Sigmoid colon (tissue), 7 donors: ENCODE results near the gene MGAT5. TPM values are rescaled to one million over a fixed set of nuclear protein-coding genes. Genes with fewer than 3 reads are reported as not detected.

ENCODE experiments used
- DNase-seq: peaks from one replicate; pipeline ENCODE4 v3.0.0-alpha.2; 2019
- H3K27ac ChIP-seq, 4 donors: fragments of 200-600 bp; sonication (generic); one replicate each; pipeline ENCODE4 v1.5.1; 2016 to 2019; ENCODE audit warnings: mild to moderate bottlenecking in 1 of 4
- H3K27me3 ChIP-seq, 3 donors: fragments of 200-600 bp; sonication (generic); one replicate each; pipeline ENCODE4 v1.5.1; 2019; ENCODE audit warnings: mild to moderate bottlenecking in 1 of 3
- H3K36me3 ChIP-seq, 4 donors: fragments of 200-600 bp; sonication (generic); one replicate each; pipeline ENCODE4 v1.5.1; 2016 to 2019
- H3K4me1 ChIP-seq, 4 donors: fragments of 200-600 bp; sonication (generic); one replicate each; pipeline ENCODE4 v1.5.1; 2017 to 2019
- H3K4me3 ChIP-seq, 4 donors: fragments of 200-600 bp; sonication (generic); one replicate each; pipeline ENCODE4 v1.5.1; 2017 to 2019; ENCODE audit warnings: mild to moderate bottlenecking in 2 of 4, moderate library complexity in 1 of 4
- H3K9me3 ChIP-seq, 4 donors: fragments of 200-600 bp in 3 of 4; sonication (generic) in 3 of 4; one replicate each; pipeline versions ENCODE4 v1.5.1 to v1.6.1; 2013 to 2019
- EP300 ChIP-seq, 4 donors: sonication (generic); formaldehyde crosslinking; IDR thresholded peaks; one replicate each; pipeline ENCODE4 v1.6.1; 2017; ENCODE audit warnings: antibody characterized with exemption in 4 of 4
- POLR2A ChIP-seq, 2 donors: fragments of 450-650 bp; IDR thresholded peaks; one replicate each; pipeline ENCODE4 v1.6.1; 2016; ENCODE audit warnings: antibody characterized with exemption in 2 of 2, mild to moderate bottlenecking in 2 of 2, moderate library complexity in 2 of 2
- POLR2AphosphoS5 ChIP-seq, 4 donors: sonication (generic); formaldehyde crosslinking; IDR thresholded peaks; one replicate each; pipeline ENCODE4 v1.6.1; 2017; ENCODE audit warnings: antibody characterized with exemption in 4 of 4
- WGBS, 2 donors: extraction: QIAGEN DNeasy Blood & Tissue Kit; methylation state at CpG; one replicate each; pipeline ENCODE4 v1.1.7; 2013; 5-methylcytosine and 5-hydroxymethylcytosine counted together
- intact Hi-C: fragments of 100-400 bp; cut with DNase I; formaldehyde crosslinking; loops from one replicate; pipeline ENCODE4 v1.15.1; 2023
- polyA plus RNA-seq, 3 donors: library from polyadenylated mRNA; stranded (reverse); fragments of 200-250 nt; gene quantifications; one replicate each; pipeline ENCODE4 v1.2.3, GENCODE V29; 2013
- small RNA-seq, 3 donors: library from RNA; depleted of rRNA; stranded (forward); fragments of <200 nt; gene quantifications; one replicate each; pipeline ENCODE3, GENCODE V24; 2016
- total RNA-seq, 4 donors: library from RNA; depleted of rRNA; stranded (reverse); fragments of >200 nt; gene quantifications; one replicate each; pipeline ENCODE4 v1.1.0, GENCODE V29; 2016
- TF ChIP-seq, protein P1 (sequence below), 4 experiments: fragments of 450-650 bp in 3 of 4; fragments of 200-600 bp in 1 of 4; IDR thresholded peaks; one replicate each; pipeline ENCODE4 v1.5.1; 2016 to 2019; ENCODE audit warnings: antibody characterized with exemption in 4 of 4, mild to moderate bottlenecking in 3 of 4, moderate library complexity in 2 of 4
- donor health status: healthy with polysubstance abuse.
- donor health status: Bipolar disorder and iron deficiency.
- donor health status: healthy.

The MGAT5 gene
- total and polyA plus RNA-seq, 7 donors: 3.0 to 42.4 (median 30.3) TPM

DNA sequence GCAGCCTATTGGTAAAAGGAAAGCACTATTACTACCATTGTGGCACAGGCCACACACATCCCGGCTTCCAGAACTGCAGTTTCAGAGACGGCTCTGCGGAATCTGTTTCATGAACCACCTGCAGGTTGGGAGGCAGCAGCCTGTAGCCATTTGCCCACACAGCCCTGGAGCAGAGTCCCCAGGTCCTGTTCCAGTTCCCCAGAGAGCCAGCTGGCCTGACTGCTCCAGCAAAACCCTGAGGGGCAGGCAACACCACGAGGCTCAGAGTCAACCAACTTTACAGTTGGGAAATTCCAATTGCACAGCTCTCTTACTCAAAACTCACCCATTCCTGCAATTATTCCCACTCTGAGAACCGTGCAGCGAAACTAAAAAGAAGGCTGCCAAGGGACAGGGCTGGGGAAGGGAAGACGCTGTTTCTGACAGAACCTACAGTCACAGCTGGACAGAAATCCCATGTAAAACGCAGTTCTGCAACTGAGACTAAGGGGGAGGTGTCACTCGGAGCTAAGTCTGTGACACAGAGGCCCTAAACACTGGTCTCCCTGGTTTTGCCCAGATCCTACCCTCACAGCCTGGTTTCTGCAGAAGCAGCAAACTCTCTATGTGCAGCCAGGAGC is 245.5 kb downstream of the MGAT5 start:
- 73 to 82% methylated on average over 9 of the region's 9 CpGs for WGBS, 2 donors
- TF ChIP-seq, protein P1, sequence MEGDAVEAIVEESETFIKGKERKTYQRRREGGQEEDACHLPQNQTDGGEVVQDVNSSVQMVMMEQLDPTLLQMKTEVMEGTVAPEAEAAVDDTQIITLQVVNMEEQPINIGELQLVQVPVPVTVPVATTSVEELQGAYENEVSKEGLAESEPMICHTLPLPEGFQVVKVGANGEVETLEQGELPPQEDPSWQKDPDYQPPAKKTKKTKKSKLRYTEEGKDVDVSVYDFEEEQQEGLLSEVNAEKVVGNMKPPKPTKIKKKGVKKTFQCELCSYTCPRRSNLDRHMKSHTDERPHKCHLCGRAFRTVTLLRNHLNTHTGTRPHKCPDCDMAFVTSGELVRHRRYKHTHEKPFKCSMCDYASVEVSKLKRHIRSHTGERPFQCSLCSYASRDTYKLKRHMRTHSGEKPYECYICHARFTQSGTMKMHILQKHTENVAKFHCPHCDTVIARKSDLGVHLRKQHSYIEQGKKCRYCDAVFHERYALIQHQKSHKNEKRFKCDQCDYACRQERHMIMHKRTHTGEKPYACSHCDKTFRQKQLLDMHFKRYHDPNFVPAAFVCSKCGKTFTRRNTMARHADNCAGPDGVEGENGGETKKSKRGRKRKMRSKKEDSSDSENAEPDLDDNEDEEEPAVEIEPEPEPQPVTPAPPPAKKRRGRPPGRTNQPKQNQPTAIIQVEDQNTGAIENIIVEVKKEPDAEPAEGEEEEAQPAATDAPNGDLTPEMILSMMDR (IDR thresholded peaks at IDR 0.05): no peak
- TF ChIP-seq EP300 (IDR thresholded peaks at IDR 0.05) (no peak), POLR2AphosphoS5 (IDR thresholded peaks at IDR 0.05) (no peak), POLR2A (IDR thresholded peaks at IDR 0.05) (no peak)
- no peaks in the 10 kb centered on the region for H3K36me3 ChIP-seq
- H3K27me3 ChIP-seq: no peaks in the 10 kb centered on the region
- no peak overlapping the region for H3K27ac ChIP-seq
- H3K9me3 ChIP-seq: no peaks in the 10 kb centered on the region
- H3K4me3 ChIP-seq: no peak overlapping the region
- no peaks in the 10 kb centered on the region for H3K4me1 ChIP-seq
- DNase-seq: no peak
- intact Hi-C loops: no loop called here

DNA sequence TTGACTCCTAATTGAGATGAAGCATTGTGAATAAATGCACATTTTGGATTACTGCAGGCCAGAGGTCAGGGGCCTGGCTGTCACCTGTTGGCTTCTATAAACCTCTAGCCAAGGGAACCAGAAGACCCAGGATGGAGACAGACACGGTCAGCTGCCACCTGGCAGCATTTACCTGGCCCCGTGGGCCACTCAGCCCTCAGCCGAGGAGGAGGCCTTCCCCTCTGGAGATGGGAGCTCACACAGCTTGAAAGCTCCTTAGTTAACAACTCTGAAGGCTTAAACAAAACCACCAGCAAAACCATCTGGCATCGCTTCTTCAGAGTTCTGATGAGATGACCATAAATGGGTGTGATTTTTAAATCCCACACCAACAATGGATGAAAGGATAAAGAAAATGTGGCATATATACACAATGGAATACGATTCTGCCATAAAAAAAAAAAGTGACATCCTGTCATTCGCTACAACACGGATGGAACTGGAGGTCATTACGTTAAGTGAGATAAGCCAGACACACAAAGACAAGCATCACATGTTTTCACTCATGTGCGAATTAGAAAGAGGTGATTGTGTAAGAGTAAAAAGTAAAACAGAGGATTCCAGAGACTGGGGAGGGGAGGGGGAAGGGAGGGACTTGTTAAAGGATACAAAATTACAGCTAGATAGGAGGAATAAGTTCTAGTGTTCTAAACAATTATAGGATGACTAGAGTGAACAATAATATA is 246.5 kb downstream of the MGAT5 start:
- intact Hi-C loops: no loop called here
- Histone ChIP-seq H3K36me3 (no peaks in the 10 kb centered on the region), H3K9me3 (no peaks in the 10 kb centered on the region), H3K27ac (peak overlapping the region in 2 of 4 donors; percentile 7 to 24), H3K4me3 (no peak overlapping the region), H3K4me1 (no peaks in the 10 kb centered on the region), H3K27me3 (no peaks in the 10 kb centered on the region)
- no peak for DNase-seq
- TF ChIP-seq POLR2A (IDR thresholded peaks at IDR 0.05): no peak
- no peak for TF ChIP-seq EP300 (IDR thresholded peaks at IDR 0.05)
- TF ChIP-seq, protein P1 (IDR thresholded peaks at IDR 0.05): no peak
- peak; percentile 12 to 74 (median 54) for TF ChIP-seq POLR2AphosphoS5 (IDR thresholded peaks at IDR 0.05)
- 59 to 72% methylated on average over 9 of the region's 9 CpGs for WGBS, 2 donors

DNA sequence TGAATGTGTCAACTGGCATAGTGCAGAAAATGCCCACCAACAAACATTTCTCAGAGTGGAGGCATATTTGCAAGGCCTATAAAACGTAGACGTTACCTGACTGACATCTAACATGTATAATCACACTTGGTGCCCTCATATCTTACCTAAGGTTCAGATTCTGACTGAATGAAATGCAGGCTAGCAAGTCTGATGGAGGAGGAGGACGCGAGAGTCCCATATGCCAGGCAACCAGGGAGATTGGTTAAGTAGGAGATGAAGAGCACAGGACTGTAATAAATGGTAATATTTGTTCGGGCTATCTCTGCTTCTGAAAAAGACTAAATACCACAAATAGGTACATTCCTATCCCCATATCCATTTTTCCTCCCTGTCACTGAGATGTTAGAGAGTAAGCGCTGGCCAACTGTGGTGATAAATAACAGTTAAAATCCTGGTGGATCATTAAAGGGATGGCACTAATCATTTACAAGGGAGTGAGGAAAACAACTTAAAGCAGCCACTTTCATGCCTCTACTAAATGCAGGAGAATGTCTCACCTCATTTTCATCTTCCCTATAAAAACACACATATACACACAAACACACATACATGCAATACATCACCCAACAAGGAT is 247.7 kb downstream of the MGAT5 start:
- no peak for TF ChIP-seq POLR2AphosphoS5 (IDR thresholded peaks at IDR 0.05)
- TF ChIP-seq, protein P1 (IDR thresholded peaks at IDR 0.05): no peak
- no peak for TF ChIP-seq POLR2A (IDR thresholded peaks at IDR 0.05)
- no peak for TF ChIP-seq EP300 (IDR thresholded peaks at IDR 0.05)
- no peaks in the 10 kb centered on the region for H3K4me1 ChIP-seq
- no peaks in the 10 kb centered on the region for H3K36me3 ChIP-seq
- no peak overlapping the region for H3K4me3 ChIP-seq
- H3K27ac ChIP-seq: no peak overlapping the region
- 85% methylated on average over 6 of the region's 6 CpGs for WGBS, 2 donors
- DNase-seq: no peak
- intact Hi-C loops: no loop called here
- H3K9me3 ChIP-seq: no peaks in the 10 kb centered on the region
- H3K27me3 ChIP-seq: no peaks in the 10 kb centered on the region

DNA sequence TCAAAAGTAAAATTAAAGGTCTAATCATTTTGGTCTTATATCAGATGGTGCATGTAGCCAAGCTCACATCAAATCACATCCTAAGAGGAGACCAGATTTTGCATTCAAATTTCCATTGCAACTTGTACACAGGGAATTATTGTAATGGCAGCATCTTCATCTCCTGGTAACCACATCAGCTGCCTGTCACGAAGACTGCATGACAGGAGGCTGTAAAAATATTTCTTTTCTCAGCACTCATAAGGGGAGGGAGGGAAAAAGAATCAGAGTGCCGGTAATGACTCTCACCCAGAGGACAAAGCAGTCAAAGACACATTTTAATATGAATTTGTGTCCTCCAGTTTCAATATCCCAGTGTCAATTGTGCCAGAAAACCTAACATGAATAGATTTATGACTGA is 248.2 kb downstream of the MGAT5 start:
- H3K27me3 ChIP-seq: no peaks in the 10 kb centered on the region
- no peaks in the 10 kb centered on the region for H3K9me3 ChIP-seq
- TF ChIP-seq EP300 (IDR thresholded peaks at IDR 0.05) (no peak), POLR2A (IDR thresholded peaks at IDR 0.05) (no peak), POLR2AphosphoS5 (IDR thresholded peaks at IDR 0.05) (no peak)
- TF ChIP-seq, protein P1 (IDR thresholded peaks at IDR 0.05): no peak
- no peak overlapping the region for H3K4me3 ChIP-seq
- H3K27ac ChIP-seq: no peak overlapping the region
- WGBS, 2 donors: 37 to 55% methylated on average over 2 of the region's 2 CpGs
- H3K4me1 ChIP-seq: no peaks in the 10 kb centered on the region
- H3K36me3 ChIP-seq: no peaks in the 10 kb centered on the region
- intact Hi-C loops: no loop called here
- no peak for DNase-seq

Small RNA genes within 50 kb of the gene (small RNA-seq; reads per million reads assigned to genes)
- 0 reads per million in 3 donors for gene RNA5SP104
